Psoas muscle (tissue), 8 donors: Measurements from ENCODE around the gene WDR88. TPM values are rescaled to one million over a fixed set of nuclear protein-coding genes. Genes with fewer than 3 reads are reported as not detected.

Source experiments
- ATAC-seq, 4 donors: fragments of 200-7000 bp; cut with Tn5 transposase; one replicate each; pipeline ENCODE4 v1.9.1; 2020; ENCODE audit warnings: moderate library complexity in 3 of 4, mild to moderate bottlenecking in 2 of 4
- DNase-seq, 2 donors: peaks; one replicate each; pipeline ENCODE4 v3.0.0-alpha.2; 2020
- H3K27ac ChIP-seq: fragments of 200-600 bp; one replicate; pipeline ENCODE4 v1.8.0; 2022
- H3K27me3 ChIP-seq, 3 donors: fragments of 200-600 bp in 1 of 3; one replicate each; pipeline versions ENCODE4 v1.6.1 to v1.8.0; 2013 to 2022; ENCODE audit warnings: low read length in 2 of 3, mild to moderate bottlenecking in 2 of 3, moderate library complexity in 1 of 3; ENCODE audit not compliant: insufficient read depth in 3 of 3
- H3K36me3 ChIP-seq, 2 donors: fragments of 200-600 bp in 1 of 2; one replicate each; pipeline versions ENCODE4 v1.6.1 to v1.8.0; 2013 to 2022; ENCODE audit warnings: low read depth in 1 of 2, mild to moderate bottlenecking in 1 of 2, moderate library complexity in 1 of 2; ENCODE audit not compliant: insufficient read depth in 1 of 2
- H3K4me1 ChIP-seq: fragments of 200-600 bp; one replicate; pipeline ENCODE4 v1.8.0; 2022
- H3K4me3 ChIP-seq: fragments of 200-600 bp; one replicate; pipeline ENCODE4 v1.8.0; 2022; ENCODE audit warnings: mild to moderate bottlenecking
- H3K9me3 ChIP-seq: fragments of 200-600 bp; one replicate; pipeline ENCODE4 v1.8.0; 2022
- CTCF ChIP-seq: fragments of 200-600 bp; IDR thresholded peaks from one replicate; pipeline ENCODE4 v1.8.0; 2022; ENCODE audit warnings: antibody characterized with exemption
- WGBS, 3 donors: extraction: QIAGEN DNeasy Blood & Tissue Kit; methylation state at CpG; one replicate each; pipeline versions ENCODE4 v1.1.6 to v1.1.7; 2013; 5-methylcytosine and 5-hydroxymethylcytosine counted together
- intact Hi-C, 2 donors: fragments of 100-400 bp; cut with DNase I; formaldehyde crosslinking; loops; one replicate each; pipeline versions ENCODE4 v1.11.0 to v1.14.2; 2022
- polyA plus RNA-seq, 3 donors: library from polyadenylated mRNA; stranded (reverse); fragments of 200-250 nt; gene quantifications; one replicate each; pipeline ENCODE4 v1.2.3, GENCODE V29; 2013
- total RNA-seq, 4 donors: library from RNA; stranded (reverse); fragmentation: NEBNext Ultra II Directional in 2 of 4; extraction: Animal tissue kit (Norgen Biotek cat#: 25700) in 2 of 4; gene quantifications; one replicate each; pipeline versions ENCODE4 v1.2.1 to v1.2.4, GENCODE V29; 2021 to 2023
- donor health status: healthy with polysubstance abuse.
- donor health status: DM: no; HTN: no; CAD: no; lungs with moderate emphysema.
- donor health status: Bipolar disorder and iron deficiency.
- donor health status: healthy.
- donor health status: DM: yes; HTN: yes; CAD: no.
- donor health status: DM: no; HTN: no; CAD: no.
- donor health status: DM: no; HTN: no; CAD: no.
- donor health status: DM: yes; HTN: yes; CAD: no.

Gene WDR88
- total and polyA plus RNA-seq, 7 donors = 0.06 TPM; not detected in 6

GRCh38 chr19:33194886-33195644 lies 63.2 kb downstream of the WDR88 start:
- ATAC-seq (peak; percentile 52 to 77 (median 70)), DNase-seq (peak in 1 of 2 donors; percentile 56)
- 1 to 2% (median 2%) methylated on average over 33 to 49 of the region's 49 CpGs for WGBS, 3 donors
- peak overlapping the region; percentile 34 for H3K27ac ChIP-seq
- peak overlapping the region; percentile 81 for H3K4me3 ChIP-seq
- H3K4me1 ChIP-seq = peaks cover 9% of the 10 kb centered on the region
- no peak for TF ChIP-seq CTCF
- no peaks in the 10 kb centered on the region for H3K9me3 ChIP-seq
- no peaks in the 10 kb centered on the region for H3K27me3 ChIP-seq
- peaks cover 0 to 24% of the 10 kb centered on the region in 2 donors for H3K36me3 ChIP-seq
- intact Hi-C loops = no loop called here

- TF ChIP-seq CTCF = no peak
- ATAC-seq = peak; percentile 2 to 22 (median 10)
- DNase-seq = no peak
- H3K27ac ChIP-seq = no peak overlapping the region
- WGBS, 3 donors = 70 to 77% (median 71%) methylated on average over 17 of the region's 17 CpGs
- peaks cover 0 to 24% of the 10 kb centered on the region in 2 donors for H3K36me3 ChIP-seq
- no peaks in the 10 kb centered on the region for H3K9me3 ChIP-seq
- H3K4me3 ChIP-seq = peak overlapping the region; percentile 81
- peaks cover 9% of the 10 kb centered on the region for H3K4me1 ChIP-seq
- intact Hi-C loops = no loop called here
- no peaks in the 10 kb centered on the region for H3K27me3 ChIP-seq
Measured at GRCh38 chr19:33195645-33196347, 63.9 kb downstream of the WDR88 start.

GRCh38 chr19:33196446-33197193 lies 64.7 kb downstream of the WDR88 start:
- no peak for DNase-seq
- H3K4me3 ChIP-seq = no peak overlapping the region
- H3K36me3 ChIP-seq = peaks cover 0 to 25% of the 10 kb centered on the region in 2 donors
- no peak for ATAC-seq
- H3K9me3 ChIP-seq = no peaks in the 10 kb centered on the region
- H3K27ac ChIP-seq = no peak overlapping the region
- H3K4me1 ChIP-seq = peaks cover 9% of the 10 kb centered on the region
- 92 to 95% (median 92%) methylated on average over 10 of the region's 10 CpGs for WGBS, 3 donors
- intact Hi-C loops = no loop called here
- no peaks in the 10 kb centered on the region for H3K27me3 ChIP-seq
- TF ChIP-seq CTCF = no peak

GRCh38 chr19:33197591-33198000 lies 65.7 kb downstream of the WDR88 start:
- DNase-seq (no peak), ATAC-seq (no peak)
- Histone ChIP-seq H3K9me3 (no peaks in the 10 kb centered on the region), H3K27me3 (no peaks in the 10 kb centered on the region), H3K4me1 (peaks cover 9% of the 10 kb centered on the region), H3K4me3 (no peak overlapping the region), H3K27ac (no peak overlapping the region), H3K36me3 (peaks cover 0 to 32% of the 10 kb centered on the region in 2 donors)
- WGBS, 3 donors = 90 to 99% (median 91%) methylated on average over 9 to 11 of the region's 11 CpGs
- TF ChIP-seq CTCF = no peak
- intact Hi-C loops = no loop called here
